Ishikawa (cell line): ENCODE results near the gene NOX4.

Experiments
- CEBPB ChIP-seq: IDR thresholded peaks from 2 replicates; pipeline ENCODE4 v1.6.1; 2012
- CREB1 ChIP-seq: IDR thresholded peaks from 2 replicates; pipeline ENCODE4 v1.6.1; 2012; ENCODE audit warnings: low read depth
- EP300 ChIP-seq: IDR thresholded peaks from 2 replicates; pipeline ENCODE4 v1.6.1; 2012; ENCODE audit warnings: borderline replicate concordance
- MAX ChIP-seq: IDR thresholded peaks from 2 replicates; pipeline ENCODE4 v1.6.1; 2012
- TCF12 ChIP-seq: IDR thresholded peaks from 2 replicates; pipeline ENCODE4 v1.6.1; 2012; ENCODE audit warnings: low read depth
- USF1 ChIP-seq: IDR thresholded peaks from 2 replicates; pipeline ENCODE4 v1.6.1; 2012

DNA sequence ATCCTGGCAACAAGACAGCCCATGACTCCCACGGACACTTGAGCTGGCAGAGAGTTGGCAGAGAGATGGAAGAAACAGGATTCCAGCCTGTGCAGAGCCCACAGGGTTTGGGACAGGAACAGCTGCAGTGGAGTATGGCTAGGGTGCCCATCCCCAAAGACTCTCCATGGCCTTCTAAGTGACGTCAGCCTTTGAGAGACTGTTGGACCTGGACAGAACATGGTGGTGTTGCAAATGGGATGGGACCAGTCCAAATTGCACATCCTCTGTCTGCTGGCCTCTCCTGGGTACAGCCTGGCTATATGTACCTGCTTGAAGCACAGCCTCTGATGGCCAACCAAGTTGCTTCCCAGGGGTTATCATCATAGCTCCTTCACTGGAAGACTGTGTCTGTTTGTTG is 34.5 kb downstream of the NOX4 start:
- no peak for TF ChIP-seq CEBPB
- TF ChIP-seq EP300 = no peak
- TF ChIP-seq TCF12 = no peak
- no peak for TF ChIP-seq USF1
- TF ChIP-seq CREB1 = no peak
- TF ChIP-seq MAX = no peak
